Keratinocyte (primary cell): ENCODE data around the gene TMEM183A.

Source experiments
- EZH2 ChIP-seq: IDR thresholded peaks from one replicate; pipeline ENCODE4 v1.6.1; 2012; ENCODE audit warnings: inconsistent platforms, mild to moderate bottlenecking, low read length, moderate library complexity
- TF ChIP-seq, protein P1 (sequence below), 3 experiments: IDR thresholded peaks in 1 of 3; conservative IDR thresholded peaks in 1 of 3; optimal IDR thresholded peaks in 1 of 3; 2 replicates in 2 of 3; 3 replicates in 1 of 3; pipeline versions ENCODE3 to v1.5.1; 2011; ENCODE audit warnings: low read length in 3 of 3, mild to moderate bottlenecking in 3 of 3, moderate library complexity in 2 of 3, control low read depth in 1 of 3, inconsistent platforms in 1 of 3; ENCODE audit not compliant: insufficient read depth in 2 of 3; ENCODE audit errors: extremely low read depth in 1 of 3

DNA sequence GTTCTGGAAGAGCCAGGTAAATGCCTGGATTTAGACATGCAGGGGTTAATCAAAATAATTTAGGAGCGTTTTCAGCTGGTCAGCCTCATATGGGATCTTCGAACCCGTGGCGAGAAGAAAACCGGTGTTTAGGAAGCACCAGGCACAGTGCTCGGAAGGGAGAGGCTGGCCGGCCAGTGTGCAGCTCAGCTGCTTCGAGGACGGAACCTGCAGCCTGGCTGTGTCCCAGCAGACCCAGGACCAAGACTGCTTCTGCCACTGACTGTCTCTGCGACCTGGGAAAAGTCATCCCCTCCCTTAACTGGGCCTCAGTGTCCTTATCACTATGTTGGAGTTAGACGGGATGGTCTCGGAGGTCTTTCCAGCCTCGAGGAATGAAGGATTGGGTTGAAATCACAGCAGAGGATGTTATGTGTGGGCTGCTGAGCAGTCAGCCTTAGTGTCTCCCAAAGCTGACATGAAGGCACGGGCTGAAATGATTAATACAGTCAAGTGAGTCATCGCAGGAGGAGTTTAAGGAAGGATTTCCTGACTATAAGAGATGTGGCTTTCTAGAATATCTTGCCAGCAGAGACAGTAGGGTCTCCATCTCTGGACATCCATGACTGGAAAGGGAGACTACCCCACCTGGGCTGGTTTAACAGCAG lies 39.9 kb downstream of the TMEM183A start:
- TF ChIP-seq, protein P1, sequence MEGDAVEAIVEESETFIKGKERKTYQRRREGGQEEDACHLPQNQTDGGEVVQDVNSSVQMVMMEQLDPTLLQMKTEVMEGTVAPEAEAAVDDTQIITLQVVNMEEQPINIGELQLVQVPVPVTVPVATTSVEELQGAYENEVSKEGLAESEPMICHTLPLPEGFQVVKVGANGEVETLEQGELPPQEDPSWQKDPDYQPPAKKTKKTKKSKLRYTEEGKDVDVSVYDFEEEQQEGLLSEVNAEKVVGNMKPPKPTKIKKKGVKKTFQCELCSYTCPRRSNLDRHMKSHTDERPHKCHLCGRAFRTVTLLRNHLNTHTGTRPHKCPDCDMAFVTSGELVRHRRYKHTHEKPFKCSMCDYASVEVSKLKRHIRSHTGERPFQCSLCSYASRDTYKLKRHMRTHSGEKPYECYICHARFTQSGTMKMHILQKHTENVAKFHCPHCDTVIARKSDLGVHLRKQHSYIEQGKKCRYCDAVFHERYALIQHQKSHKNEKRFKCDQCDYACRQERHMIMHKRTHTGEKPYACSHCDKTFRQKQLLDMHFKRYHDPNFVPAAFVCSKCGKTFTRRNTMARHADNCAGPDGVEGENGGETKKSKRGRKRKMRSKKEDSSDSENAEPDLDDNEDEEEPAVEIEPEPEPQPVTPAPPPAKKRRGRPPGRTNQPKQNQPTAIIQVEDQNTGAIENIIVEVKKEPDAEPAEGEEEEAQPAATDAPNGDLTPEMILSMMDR (optimal IDR thresholded peaks at IDR 0.05 in 1 of 3, IDR thresholded peaks at IDR 0.05 in 1 of 3, conservative IDR thresholded peaks at IDR 0.05 in 1 of 3; ENCODE audit: extremely low read depth in 1 of 3, insufficient read depth in 2 of 3, low read length in 3 of 3), result no peak
- TF ChIP-seq EZH2, result no peak
